ENCODE measurements around the gene DEK.
"Not testable (repeated sequence)": the region's sequence is repeated elsewhere in the genome, so short reads cannot be mapped to it uniquely, and the experiment has no call there.

DEK gene

DNA sequence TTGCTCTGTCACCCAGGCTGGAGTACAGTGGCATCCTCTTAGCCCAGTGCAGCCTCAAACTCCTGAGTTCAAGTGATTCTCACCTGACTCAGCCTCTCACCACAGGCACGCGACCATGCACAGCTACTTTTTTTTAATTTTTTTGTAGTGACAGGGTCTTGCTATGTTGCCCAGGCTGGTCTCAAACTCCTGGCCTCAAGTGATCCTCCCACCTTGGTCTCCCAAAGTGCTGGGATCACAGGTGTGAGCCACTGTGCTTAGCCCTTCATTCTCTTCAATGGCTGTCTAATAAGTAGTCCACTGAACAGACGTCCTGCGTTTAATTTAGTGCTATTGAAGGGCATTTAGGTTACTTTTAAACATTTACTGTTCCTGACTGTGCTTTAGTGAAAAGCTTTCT, 81.8 kb downstream of the DEK start:
- no peak for DNase-seq
- TF ChIP-seq POLR2A (IDR thresholded peaks at IDR 0.05; ENCODE audit: low read length), result no peak
- TF ChIP-seq GATA1 (IDR thresholded peaks at IDR 0.05; ENCODE audit: low read depth, low read length), result no peak

DNA sequence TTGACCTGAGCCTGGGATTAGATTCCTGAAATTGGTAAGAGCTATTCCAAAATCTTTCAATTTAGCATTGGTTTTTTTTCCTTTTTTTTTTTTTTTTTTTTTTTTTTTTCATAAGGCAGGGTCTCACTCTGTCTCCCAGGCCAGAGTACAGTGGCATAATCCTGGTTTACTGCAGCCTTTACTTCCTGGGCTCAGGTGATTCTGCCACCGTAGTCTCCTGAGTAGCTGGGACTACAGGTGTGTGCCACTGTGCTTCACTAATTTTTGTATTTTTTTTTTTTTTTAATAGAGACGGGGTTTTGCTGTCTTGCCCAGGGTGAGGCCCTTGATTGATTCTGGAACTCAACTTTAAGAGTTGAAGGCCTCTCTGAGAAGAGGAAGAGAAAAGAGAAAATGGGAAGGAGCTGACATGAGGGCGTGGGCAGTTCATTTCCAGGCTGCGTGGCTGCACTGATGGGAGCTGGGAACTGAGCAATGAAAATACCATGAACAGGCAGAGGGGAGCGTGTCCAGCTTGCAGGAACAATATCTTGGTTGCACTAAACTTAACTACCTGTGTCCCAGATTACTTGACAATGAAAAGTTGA, 84.5 kb downstream of the DEK start:
- no peak for TF ChIP-seq GATA1 (IDR thresholded peaks at IDR 0.05; ENCODE audit: low read depth, low read length)
- TF ChIP-seq POLR2A (IDR thresholded peaks at IDR 0.05; ENCODE audit: low read length), result no peak
- no peak for DNase-seq

- TF ChIP-seq GATA1 (IDR thresholded peaks at IDR 0.05; ENCODE audit: low read depth, low read length) (no peak), POLR2A (IDR thresholded peaks at IDR 0.05; ENCODE audit: low read length) (no peak)
- DNase-seq, result no peak
Observed at GRCh38 chr6:18178960-18179615, 85.2 kb downstream of the DEK start.

GRCh38 chr6:18177286-18177965, 86.9 kb downstream of the DEK start:
- TF ChIP-seq GATA1 (IDR thresholded peaks at IDR 0.05; ENCODE audit: low read depth, low read length) (no peak), POLR2A (IDR thresholded peaks at IDR 0.05; ENCODE audit: low read length) (no peak)
- no peak for DNase-seq

DNA sequence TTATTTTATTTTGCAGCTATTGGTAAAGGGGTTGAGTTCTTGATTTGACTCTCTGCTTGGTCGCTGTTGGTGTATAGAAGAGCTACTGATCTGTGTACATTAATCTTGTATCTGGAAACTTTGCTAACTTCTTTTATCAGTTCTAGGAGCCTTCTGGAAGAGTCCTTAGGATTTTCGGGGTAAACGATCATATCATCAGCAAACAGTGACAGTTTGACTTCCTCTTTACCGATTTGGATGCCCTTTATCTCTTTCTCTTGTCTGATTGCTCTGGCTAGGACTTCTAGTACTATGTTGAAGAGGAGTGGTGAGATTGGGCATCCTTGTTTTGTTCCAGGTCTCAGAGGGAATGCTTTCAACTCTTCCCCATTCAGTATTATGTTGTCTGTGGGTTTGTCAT, 88.1 kb downstream of the DEK start:
- not testable (repeated sequence) for DNase-seq

All from erythroblast (primary cell).